ENCODE data around the gene PCDHB13. TPM values are rescaled to one million over a fixed set of nuclear protein-coding genes. Genes with fewer than 3 reads are reported as not detected.
"Not testable (repeated sequence)": the region's sequence is repeated elsewhere in the genome, so short reads cannot be mapped to it uniquely, and the experiment has no call there.

PCDHB13 gene
- total RNA-seq: 0.17 and 2.9 TPM in 2 replicates

DNA sequence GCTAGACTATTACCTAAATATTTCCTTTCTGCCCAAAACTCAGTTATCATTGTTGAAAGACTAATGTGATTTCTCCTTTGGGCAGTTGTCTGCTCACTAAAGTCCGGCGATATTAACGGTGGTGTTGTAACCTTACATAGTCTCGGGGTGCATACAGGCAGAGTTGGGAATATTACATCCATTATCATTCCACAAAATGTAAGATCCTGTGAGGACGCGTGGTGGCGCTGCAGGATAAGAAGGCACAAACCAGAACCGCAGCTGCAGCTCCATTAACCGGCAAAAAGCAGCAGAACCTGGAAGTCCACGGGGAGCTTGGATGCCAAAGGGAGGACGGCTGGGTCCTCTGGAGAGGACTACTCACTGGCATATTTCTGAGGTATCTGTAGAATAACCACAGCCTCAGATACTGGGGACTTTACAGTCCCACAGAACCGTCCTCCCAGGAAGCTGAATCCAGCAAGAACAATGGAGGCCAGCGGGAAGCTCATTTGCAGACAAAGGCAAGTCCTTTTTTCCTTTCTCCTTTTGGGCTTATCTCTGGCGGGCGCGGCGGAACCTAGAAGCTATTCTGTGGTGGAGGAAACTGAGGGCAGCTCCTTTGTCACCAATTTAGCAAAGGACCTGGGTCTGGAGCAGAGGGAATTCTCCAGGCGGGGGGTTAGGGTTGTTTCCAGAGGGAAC is at the start of gene PCDHB13:
TSS of gene PCDHB13 (plus strand) at position 264 of the 684 bp plus-strand sequence. CDS start at position 469, 205 bp downstream.
- not testable (repeated sequence) for DNase-seq (ENCODE audit: low read depth)

DNA sequence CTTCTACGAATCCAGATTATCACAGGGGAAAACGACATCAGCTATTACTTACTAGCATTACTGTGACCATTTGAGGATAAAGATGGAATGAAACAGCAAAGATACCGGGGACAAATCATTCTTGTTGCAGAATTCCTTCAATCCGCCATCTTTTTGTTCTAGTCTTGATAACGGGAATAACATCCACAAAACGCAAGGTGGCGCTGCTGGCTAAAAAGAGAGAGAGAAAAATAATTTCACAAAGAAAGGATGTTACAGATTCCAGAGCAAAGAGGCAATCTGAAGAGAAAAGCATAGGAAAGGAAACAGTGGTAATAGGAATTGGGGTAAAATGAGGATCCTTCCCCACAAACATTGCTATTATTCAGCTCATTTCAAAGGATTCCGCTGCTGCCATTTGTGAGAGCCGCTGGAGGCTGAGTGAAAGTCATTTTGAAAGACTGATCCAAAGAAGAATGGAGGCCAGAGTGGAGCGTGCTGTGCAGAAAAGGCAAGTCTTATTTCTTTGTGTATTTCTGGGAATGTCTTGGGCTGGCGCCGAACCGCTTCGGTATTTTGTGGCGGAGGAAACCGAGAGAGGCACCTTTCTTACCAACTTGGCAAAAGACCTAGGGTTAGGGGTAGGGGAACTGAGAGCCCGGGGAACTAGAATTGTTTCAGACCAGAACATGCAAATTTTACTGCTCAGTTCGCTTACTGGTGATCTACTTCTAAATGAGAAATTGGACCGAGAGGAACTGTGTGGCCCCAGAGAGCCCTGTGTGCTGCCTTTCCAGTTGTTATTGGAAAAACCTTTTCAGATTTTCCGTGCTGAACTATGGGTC is 41.1 kb upstream of the PCDHB13 start, which contains the start of gene PCDHB7:
TSS of gene PCDHB7 (plus strand) at position 264 of the 824 bp plus-strand sequence. CDS start at position 456, 192 bp downstream.
- no peak for DNase-seq (ENCODE audit: low read depth)

DNA sequence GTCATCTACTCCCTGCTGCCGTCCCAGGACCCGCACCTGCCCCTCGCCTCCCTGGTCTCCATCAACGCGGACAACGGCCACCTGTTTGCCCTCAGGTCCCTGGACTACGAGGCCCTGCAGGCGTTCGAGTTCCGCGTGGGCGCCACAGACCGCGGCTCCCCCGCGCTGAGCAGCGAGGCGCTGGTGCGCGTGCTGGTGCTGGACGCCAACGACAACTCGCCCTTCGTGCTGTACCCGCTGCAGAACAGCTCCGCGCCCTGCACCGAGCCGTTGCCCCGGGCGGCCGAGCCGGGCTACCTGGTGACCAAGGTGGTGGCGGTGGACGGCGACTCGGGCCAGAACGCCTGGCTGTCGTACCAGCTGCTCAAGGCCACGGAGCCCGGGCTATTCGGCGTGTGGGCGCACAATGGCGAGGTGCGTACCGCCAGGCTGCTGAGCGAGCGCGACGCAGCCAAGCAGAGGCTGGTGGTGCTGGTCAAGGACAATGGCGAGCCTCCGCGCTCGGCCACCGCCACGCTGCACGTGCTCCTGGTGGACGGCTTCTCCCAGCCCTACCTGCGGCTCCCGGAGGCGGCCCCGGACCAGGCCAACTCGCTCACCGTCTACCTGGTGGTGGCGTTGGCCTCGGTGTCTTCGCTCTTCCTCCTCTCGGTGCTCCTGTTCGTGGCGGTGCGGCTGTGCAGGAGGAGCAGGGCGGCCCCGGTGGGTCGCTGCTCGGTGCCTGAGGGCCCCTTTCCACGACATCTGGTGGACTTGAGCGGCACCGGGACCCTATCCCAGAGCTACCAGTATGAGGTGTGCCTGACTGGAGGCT is 39.2 kb upstream of the PCDHB13 start:
- DNase-seq (ENCODE audit: low read depth): not testable (repeated sequence)

DNA sequence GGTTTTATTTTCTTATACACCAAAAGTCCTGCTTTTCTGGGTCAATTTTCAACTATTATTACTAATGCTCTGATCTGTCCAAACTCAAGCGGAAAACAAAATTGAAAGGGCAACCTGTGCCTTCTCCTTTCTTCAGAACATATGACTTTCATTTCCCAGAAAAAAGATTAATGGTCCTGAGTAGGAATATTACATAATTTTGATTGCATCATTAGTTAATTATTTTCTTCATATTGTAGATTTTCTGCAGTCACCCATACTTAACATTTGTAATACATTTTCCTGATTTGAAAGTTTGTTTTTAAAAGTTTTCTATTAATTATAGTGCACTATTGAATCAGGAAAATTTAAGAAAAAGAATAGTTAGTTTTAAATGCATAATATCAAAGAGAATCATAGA is 37.8 kb upstream of the PCDHB13 start:
- no peak for DNase-seq (ENCODE audit: low read depth)

DNA sequence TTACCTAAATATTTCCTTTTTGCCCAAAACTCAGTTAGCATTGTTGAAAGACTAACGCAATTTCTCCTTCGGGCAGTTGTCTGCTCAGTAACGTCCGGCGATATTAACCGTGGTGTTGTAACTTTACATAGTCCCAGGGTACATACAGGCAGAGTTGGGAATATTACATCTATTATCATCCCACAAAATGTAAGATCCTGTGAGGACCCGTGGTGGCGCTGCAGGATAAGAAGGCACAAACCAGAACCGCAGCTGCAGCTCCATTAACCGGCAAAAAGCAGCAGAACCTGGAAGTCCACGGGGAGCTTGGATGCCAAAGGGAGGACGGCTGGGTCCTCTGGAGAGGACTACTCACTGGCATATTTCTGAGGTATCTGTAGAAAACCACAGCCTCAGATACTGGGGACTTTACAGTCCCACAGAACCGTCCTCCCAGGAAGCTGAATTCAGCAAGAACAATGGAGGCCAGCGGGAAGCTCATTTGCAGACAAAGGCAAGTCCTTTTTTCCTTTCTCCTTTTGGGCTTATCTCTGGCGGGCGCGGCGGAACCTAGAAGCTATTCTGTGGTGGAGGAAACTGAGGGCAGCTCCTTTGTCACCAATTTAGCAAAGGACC is 36.0 kb upstream of the PCDHB13 start, which contains the start of gene PCDHB8:
TSS of gene PCDHB8 (plus strand) at position 214 of the 615 bp plus-strand sequence. CDS start at position 459, 245 bp downstream.
- DNase-seq (ENCODE audit: low read depth): not testable (repeated sequence)

DNA sequence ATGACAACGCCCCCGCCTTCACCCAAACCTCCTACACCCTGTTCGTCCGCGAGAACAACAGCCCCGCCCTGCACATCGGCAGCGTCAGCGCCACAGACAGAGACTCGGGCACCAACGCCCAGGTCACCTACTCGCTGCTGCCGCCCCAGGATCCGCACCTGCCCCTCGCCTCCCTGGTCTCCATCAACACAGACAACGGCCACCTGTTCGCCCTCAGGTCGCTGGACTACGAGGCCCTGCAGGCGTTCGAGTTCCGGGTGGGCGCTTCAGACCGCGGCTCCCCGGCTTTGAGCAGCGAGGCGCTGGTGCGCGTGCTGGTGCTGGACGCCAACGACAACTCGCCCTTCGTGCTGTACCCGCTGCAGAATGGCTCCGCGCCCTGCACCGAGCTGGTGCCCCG is 34.3 kb upstream of the PCDHB13 start:
- not testable (repeated sequence) for DNase-seq (ENCODE audit: low read depth)

DNA sequence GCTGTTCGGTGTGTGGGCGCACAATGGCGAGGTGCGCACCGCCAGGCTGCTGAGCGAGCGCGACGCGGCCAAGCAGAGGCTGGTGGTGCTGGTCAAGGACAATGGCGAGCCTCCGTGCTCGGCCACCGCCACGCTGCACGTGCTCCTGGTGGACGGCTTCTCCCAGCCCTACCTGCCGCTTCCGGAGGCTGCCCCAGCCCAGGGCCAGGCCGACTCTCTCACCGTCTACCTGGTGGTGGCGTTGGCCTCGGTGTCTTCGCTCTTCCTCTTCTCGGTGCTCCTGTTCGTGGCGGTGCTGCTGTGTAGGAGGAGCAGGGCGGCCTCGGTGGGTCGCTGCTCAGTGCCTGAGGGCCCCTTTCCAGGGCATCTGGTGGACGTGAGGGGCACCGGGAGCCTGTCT is 33.8 kb upstream of the PCDHB13 start:
- not testable (repeated sequence) for DNase-seq (ENCODE audit: low read depth)

DNA sequence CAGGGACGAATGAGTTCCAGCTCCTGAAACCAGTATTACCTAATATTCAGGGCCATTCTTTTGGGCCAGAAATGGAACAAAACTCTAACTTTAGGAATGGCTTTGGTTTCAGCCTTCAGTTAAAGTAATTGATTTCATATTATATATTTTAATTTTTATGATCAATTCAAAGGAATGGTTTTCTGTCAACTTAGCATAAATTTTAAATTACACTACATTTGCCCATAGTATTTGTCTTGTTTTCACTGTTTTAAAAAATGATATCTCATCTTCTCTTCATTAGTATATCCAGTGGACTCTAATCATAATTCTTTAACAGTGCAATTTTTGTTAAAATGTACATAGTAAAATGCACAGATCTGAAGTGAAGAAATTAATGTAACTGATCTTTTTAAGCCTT is 33.4 kb upstream of the PCDHB13 start:
- DNase-seq (ENCODE audit: low read depth): no peak

DNA sequence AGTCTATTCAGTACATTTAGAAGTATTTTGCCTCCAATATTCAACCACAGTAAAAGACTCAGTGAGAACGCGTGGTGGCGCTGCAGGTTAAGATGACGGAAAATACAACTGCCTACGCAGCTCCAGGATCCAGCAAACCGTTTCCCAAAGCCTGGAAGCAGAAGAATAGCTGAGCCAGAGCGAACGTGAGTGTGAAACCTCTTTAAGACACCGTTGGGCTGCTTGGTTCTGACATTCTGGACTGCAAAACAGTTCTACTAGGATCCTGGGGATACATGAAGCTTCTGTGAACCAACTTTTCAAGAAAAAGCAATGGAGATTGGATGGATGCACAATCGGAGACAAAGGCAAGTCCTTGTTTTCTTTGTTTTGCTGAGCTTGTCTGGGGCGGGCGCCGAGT is 31.5 kb upstream of the PCDHB13 start, which contains the start of gene PCDHB16:
TSS of gene PCDHB16 (plus strand) at position 140 of the 400 bp plus-strand sequence. CDS start at position 313, 173 bp downstream.
- DNase-seq (ENCODE audit: low read depth): no peak

DNA sequence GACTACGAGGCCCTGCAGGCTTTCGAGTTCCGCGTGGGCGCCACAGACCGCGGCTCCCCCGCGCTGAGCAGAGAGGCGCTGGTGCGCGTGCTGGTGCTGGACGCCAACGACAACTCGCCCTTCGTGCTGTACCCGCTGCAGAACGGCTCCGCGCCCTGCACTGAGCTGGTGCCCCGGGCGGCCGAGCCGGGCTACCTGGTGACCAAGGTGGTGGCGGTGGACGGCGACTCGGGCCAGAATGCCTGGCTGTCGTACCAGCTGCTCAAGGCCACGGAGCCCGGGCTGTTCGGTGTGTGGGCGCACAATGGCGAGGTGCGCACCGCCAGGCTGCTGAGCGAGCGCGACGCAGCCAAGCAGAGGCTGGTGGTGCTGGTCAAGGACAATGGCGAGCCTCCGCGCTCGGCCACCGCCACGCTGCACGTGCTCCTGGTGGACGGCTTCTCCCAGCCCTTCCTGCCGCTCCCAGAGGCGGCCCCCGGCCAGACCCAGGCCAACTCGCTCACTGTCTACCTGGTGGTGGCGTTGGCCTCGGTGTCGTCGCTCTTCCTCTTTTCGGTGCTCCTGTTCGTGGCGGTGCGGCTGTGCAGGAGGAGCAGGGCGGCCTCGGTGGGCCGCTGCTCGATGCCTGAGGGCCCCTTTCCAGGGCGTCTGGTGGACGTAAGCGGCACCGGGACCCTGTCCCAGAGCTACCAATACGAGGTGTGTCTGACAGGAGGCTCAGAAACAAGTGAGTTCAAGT is 29.4 kb upstream of the PCDHB13 start:
- not testable (repeated sequence) for DNase-seq (ENCODE audit: low read depth)

DNA sequence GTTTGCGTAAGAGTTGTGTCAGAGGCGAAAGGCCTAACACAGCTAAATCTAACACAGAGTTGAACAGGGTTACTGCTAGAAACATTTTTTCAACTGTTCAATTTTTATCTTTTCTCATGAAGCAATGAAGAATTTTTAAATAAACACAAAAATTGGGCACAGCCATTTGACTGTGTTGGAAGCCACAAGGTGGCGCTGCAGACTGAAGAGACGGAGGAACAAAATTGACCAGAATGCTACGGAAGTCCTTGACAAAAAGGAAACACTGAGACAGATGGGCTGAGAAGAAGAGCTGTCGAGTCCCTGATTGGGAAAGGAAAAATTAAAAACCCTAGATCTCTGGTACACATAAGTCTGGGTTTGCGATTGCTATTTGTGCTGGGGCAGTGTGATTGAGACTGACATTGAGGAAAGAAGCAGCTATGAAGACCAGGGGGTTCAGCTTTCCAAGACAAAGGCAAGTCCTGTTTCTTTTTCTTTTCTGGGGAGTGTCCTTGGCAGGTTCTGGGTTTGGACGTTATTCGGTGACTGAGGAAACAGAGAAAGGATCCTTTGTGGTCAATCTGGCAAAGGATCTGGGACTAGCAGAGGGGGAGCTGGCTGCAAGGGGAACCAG is 26.7 kb upstream of the PCDHB13 start, which contains the start of gene PCDHB9:
TSS of gene PCDHB9 (plus strand) at position 265 of the 616 bp plus-strand sequence. CDS start at position 423, 158 bp downstream.
- no peak for DNase-seq (ENCODE audit: low read depth)

DNA sequence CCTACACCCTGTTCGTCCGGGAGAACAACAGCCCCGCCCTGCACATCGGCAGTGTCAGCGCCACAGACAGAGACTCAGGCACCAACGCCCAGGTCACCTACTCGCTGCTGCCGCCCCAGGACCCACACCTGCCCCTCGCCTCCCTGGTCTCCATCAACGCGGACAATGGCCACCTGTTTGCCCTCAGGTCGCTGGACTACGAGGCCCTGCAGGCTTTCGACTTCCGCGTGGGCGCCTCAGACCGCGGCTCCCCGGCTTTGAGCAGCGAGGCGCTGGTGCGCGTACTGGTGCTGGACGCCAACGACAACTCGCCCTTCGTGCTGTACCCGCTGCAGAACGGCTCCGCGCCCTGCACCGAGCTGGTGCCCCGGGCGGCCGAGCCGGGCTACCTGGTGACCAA is 25.0 kb upstream of the PCDHB13 start:
- DNase-seq (ENCODE audit: low read depth): not testable (repeated sequence)

DNA sequence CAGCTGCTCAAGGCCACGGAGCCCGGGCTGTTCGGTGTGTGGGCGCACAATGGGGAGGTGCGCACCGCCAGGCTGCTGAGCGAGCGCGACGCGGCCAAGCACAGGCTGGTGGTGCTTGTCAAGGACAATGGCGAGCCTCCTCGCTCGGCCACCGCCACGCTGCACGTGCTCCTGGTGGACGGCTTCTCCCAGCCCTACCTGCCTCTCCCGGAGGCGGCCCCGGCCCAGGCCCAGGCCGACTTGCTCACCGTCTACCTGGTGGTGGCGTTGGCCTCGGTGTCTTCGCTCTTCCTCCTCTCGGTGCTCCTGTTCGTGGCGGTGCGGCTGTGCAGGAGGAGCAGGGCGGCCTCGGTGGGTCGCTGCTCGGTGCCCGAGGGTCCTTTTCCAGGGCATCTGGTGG is 24.6 kb upstream of the PCDHB13 start:
- not testable (repeated sequence) for DNase-seq (ENCODE audit: low read depth)

DNA sequence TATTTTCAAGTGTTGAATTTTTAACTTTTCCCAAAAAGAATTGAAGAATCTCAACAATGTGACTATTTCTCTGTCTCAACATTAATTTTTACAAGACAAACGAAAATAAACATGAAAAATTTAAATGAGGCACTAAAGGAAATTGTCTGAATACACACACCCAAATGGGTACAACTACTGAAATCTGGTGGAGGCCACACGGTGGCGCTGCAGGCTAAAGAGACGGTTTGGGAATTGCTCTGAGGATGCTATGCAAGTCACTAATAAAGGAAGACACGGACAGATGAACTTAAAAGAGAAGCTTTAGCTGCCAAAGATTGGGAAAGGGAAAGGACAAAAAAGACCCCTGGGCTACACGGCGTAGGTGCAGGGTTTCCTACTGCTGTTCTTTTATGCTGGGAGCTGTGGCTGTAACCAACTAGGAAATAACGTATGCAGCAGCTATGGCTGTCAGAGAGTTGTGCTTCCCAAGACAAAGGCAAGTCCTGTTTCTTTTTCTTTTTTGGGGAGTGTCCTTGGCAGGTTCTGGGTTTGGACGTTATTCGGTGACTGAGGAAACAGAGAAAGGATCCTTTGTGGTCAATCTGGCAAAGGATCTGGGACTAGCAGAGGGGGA is 21.5 kb upstream of the PCDHB13 start, which contains the start of gene PCDHB10:
TSS of gene PCDHB10 (plus strand) at position 244 of the 616 bp plus-strand sequence. CDS start at position 444, 200 bp downstream.
- DNase-seq (ENCODE audit: low read depth): no peak

DNA sequence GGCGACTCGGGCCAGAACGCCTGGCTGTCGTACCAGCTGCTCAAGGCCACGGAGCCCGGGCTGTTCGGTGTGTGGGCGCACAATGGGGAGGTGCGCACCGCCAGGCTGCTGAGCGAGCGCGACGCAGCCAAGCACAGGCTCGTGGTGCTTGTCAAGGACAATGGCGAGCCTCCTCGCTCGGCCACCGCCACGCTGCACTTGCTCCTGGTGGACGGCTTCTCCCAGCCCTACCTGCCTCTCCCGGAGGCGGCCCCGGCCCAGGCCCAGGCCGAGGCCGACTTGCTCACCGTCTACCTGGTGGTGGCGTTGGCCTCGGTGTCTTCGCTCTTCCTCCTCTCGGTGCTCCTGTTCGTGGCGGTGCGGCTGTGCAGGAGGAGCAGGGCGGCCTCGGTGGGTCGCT is 19.4 kb upstream of the PCDHB13 start:
- not testable (repeated sequence) for DNase-seq (ENCODE audit: low read depth)

DNA sequence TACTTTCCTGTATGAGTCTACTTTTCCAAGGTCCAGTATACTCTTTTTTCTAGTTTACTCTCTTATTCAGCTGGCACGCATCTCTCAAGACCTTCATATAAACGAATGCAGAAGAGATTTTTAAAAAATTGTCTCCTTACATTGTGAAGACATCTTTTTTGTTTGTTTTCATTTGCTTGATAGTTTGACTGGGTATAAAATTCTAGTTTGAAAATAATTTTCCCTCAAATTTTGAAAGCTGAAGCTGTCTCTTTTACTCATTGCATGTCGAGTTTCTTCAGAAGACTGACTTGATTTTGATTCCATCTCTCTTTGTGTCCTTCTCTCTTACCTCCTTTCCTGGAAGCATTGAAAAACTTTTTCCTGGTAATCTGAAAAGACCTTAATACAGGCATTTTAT is 17.4 kb upstream of the PCDHB13 start:
- DNase-seq (ENCODE audit: low read depth): no peak

DNA sequence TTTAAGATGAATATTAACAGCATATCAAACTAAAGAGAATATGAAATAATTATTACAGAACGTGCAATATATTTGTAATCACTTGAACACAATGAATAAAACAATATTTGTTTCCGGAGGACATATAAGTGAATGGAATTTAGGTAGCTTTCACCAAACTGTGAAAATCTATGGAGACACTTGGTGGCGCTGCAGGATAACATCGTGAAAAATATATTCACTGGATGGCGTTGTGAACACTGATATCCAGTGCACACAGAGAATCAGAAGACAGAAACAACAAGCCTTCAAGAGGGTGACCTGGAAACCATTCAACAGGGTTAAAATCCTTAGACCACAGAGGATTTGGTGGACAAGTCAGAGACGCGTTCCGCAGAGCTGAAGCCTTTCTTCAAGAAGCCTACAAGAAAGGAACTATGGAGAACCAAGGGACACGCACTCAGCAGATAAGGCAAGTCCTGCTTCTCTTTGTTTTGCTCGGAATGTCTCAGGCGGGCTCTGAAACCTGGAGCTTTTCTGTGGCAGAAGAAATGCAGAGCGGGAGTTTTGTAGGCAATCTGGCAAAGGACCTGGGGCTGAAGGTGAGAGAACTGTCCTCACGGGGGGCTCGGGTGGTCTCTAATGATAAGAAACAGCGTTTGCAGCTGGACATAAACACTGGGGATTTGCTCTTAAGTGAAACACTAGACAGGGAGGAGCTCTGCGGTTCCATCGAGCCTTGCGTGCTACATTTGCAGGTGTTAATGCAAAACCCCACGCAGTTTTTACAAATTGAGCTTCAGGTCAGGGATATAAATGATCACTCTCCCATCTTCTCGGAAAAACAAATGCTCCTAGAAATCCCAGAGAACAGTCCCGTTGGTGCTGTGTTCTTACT is 14.1 kb upstream of the PCDHB13 start, which contains the start of gene PCDHB11:
TSS of gene PCDHB11 (plus strand) at position 269 of the 877 bp plus-strand sequence. CDS start at position 417, 148 bp downstream.
- DNase-seq (ENCODE audit: low read depth): no peak

DNA sequence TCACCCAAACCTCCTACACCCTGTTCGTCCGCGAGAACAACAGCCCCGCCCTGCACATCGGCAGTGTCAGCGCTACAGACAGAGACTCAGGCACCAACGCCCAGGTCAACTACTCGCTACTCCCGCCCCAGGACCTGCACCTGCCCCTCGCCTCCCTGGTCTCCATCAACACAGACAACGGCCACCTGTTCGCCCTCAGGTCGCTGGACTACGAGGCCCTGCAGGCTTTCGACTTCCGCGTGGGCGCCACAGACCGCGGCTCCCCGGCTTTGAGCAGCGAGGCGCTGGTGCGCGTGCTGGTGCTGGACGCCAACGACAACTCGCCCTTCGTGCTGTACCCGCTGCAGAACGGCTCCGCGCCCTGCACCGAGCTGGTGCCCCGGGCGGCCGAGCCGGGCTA is 12.6 kb upstream of the PCDHB13 start:
- not testable (repeated sequence) for DNase-seq (ENCODE audit: low read depth)
